ENCODE results near the gene SLC44A3.

- no peak for TF ChIP-seq CTCF (IDR thresholded peaks at IDR 0.05 in 8 of 11, conservative IDR thresholded peaks at IDR 0.05 in 3 of 11)
- no peak for TF ChIP-seq POLR2AphosphoS5 (IDR thresholded peaks at IDR 0.05)
These were observed 5.8 kb downstream of the SLC44A3 start for GRCh38 chr1:94825936-94826335.

All from spleen (tissue), 7 donors.